ENCODE results near the gene BMAL1.

Gene BMAL1

DNA sequence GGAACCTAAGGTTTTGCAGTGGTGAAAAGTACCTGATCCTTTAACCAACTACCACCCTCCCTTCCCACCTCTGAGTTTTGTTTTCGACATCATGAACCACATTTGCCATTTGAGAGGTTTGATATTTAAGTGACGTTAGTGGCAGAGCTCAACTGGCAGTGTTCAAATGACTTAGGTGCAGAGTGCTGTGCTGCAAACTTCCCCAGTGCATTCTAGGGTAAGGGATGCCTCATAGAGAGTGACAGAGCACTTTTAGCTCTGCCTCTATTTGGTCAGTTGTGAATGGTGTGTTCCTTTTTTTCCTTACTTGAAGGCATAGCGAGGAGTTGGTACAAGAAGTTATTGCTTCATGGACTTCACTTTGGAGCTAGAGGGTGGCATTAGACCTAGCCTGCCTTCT is 9.4 kb downstream of the BMAL1 start:
- no peak for TF ChIP-seq SPI1 (IDR thresholded peaks at IDR 0.05; ENCODE audit: low read depth, low read length)
- TF ChIP-seq PAX5 (IDR thresholded peaks at IDR 0.05; ENCODE audit: insufficient read depth, low read length, severe bottlenecking) = no peak
- DNase-seq (ENCODE audit: insufficient read length, low spot score) (no peak), FAIRE-seq (no peak)

DNA sequence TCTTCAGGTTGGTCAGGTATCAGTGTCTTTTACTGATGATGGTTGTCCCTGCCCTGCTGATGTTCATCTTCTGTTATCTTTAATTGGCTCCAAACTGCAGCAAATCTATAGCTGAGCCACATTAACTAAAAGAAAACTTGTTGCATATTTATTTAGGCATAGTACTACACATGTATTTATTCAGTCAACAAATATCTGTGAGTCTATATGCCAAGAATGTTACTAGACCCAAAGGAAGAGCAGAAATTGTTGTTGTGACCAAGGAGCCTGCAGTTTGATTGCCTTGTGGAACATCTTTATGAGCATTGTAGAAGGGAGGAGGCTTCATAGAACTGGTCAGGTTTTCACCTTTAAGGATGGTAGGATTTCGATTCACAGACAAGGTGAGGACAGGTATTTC is 10.1 kb downstream of the BMAL1 start:
- DNase-seq (ENCODE audit: insufficient read length, low spot score) (no peak), FAIRE-seq (no peak)
- no peak for TF ChIP-seq POLR2A (IDR thresholded peaks at IDR 0.05; ENCODE audit: low read depth, low read length)
- no peak for TF ChIP-seq TAF1 (IDR thresholded peaks at IDR 0.05; ENCODE audit: low read depth, low read length)
- TF ChIP-seq POLR2AphosphoS5 (IDR thresholded peaks at IDR 0.05; ENCODE audit: low read depth, low read length) = no peak
- TF ChIP-seq PAX5 (IDR thresholded peaks at IDR 0.05; ENCODE audit: insufficient read depth, low read length, severe bottlenecking) = no peak
- no peak for TF ChIP-seq SPI1 (IDR thresholded peaks at IDR 0.05; ENCODE audit: low read depth, low read length)
- no peak for TF ChIP-seq POU2F2 (IDR thresholded peaks at IDR 0.05; ENCODE audit: low read depth, low read length)

DNA sequence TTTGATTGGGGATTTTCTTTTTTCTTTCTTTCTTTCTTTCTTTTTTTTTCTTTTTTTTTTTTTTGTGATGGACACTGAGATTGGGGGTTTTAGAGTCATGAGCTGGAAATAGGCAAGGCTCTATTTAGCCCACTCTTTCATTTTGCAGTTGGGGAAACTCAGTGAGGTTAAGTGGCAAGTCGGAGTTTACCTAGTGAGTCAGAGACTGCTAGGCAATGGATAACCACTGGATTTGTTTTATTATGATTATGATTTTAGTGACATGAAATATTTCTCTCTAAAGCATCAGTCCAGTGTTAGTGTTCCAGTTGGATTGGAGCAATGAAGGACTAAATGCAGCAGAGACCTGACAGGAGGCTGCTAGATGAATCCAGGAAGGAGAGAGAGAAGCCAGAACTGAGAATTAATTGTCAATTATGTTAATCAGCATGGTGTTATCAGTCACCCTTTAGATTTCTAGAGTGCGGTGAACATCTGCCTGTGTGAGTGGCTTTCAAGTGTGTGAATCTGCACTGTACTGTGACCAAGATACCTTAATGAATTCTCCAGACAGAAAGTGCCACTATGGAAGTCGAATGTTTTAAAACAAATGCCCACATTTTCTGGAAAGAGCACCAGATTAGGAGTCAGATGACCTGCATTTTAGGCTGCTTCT is 10.9 kb downstream of the BMAL1 start:
- TF ChIP-seq POU2F2 (IDR thresholded peaks at IDR 0.05; ENCODE audit: low read depth, low read length) = no peak
- no peak for TF ChIP-seq PAX5 (IDR thresholded peaks at IDR 0.05; ENCODE audit: insufficient read depth, low read length, severe bottlenecking)
- TF ChIP-seq POLR2A (IDR thresholded peaks at IDR 0.05; ENCODE audit: low read depth, low read length) = no peak
- TF ChIP-seq POLR2AphosphoS5 (IDR thresholded peaks at IDR 0.05; ENCODE audit: low read depth, low read length) = no peak
- TF ChIP-seq TAF1 (IDR thresholded peaks at IDR 0.05; ENCODE audit: low read depth, low read length) = no peak
- no peak for TF ChIP-seq SPI1 (IDR thresholded peaks at IDR 0.05; ENCODE audit: low read depth, low read length)
- FAIRE-seq = no peak
- DNase-seq (ENCODE audit: insufficient read length, low spot score) = no peak

DNA sequence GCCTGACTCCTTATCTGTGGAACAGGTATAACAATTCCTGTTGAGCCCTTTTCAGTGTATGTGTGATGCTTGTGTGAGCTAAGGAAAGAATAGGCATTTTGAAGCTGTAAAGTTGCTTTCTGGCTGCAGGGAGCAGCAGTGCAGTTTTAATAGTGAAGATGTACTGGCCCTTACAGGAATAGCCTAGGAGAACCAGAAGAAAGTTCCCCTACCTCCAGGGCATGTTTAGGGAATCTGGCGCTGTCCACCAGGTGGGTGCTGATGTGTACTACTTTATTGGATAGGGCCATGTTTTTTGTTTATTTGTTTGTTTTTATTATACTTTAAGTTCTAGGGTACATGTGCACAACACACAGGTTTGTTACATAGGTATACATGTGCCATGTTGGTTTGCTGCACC is 11.5 kb downstream of the BMAL1 start:
- no peak for DNase-seq (ENCODE audit: insufficient read length, low spot score)
- FAIRE-seq = no peak

DNA sequence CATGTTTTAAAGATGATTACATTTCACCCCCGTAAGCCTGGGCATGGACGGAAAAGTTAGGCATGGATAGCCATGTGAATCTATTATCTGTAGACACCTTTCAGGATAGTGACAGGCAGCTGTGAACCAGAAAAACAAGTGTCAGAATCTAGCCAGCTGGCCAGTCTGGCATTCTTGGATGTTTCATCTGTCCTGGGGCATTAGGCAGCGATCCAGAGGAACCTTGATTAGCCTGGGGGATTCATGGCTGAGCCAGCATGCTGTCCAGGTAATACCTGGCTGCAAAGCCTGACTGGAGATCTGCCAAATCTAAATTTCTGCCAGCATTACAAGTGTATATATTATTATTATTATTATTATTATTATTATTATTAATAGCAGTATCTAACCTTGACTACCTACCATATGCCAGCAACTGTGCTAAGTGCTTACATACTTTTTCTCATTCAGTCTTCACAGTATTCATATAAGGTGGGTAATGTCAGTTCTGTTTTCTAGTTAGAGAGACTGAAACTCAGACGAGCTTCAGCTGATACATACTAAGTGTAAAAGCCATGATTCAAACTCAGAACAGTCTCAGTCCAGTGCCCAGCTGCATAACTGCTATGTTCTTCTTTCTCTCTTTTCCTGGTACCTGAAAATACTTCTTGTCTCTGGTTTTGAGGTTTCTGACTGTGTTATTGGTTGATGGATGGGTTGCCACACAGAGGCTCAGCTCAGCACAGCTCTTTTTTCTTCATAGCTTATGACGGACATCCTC is 12.8 kb downstream of the BMAL1 start:
- no peak for FAIRE-seq
- TF ChIP-seq POLR2A (IDR thresholded peaks at IDR 0.05; ENCODE audit: low read depth, low read length) (no peak), POLR2AphosphoS5 (IDR thresholded peaks at IDR 0.05; ENCODE audit: low read depth, low read length) (no peak), SPI1 (IDR thresholded peaks at IDR 0.05; ENCODE audit: low read depth, low read length) (no peak), PAX5 (IDR thresholded peaks at IDR 0.05; ENCODE audit: insufficient read depth, low read length, severe bottlenecking) (no peak), POU2F2 (IDR thresholded peaks at IDR 0.05; ENCODE audit: low read depth, low read length) (no peak), TAF1 (IDR thresholded peaks at IDR 0.05; ENCODE audit: low read depth, low read length) (no peak)
- no peak for DNase-seq (ENCODE audit: insufficient read length, low spot score)

More for the DNA sequence above, 11.5 kb downstream of the BMAL1 start:
- TF ChIP-seq POLR2AphosphoS5 (IDR thresholded peaks at IDR 0.05; ENCODE audit: low read depth, low read length) = no peak
- TF ChIP-seq PAX5 (IDR thresholded peaks at IDR 0.05; ENCODE audit: insufficient read depth, low read length, severe bottlenecking) = no peak
- no peak for TF ChIP-seq POLR2A (IDR thresholded peaks at IDR 0.05; ENCODE audit: low read depth, low read length)
- TF ChIP-seq POU2F2 (IDR thresholded peaks at IDR 0.05; ENCODE audit: low read depth, low read length) = no peak
- no peak for TF ChIP-seq SPI1 (IDR thresholded peaks at IDR 0.05; ENCODE audit: low read depth, low read length)
- no peak for TF ChIP-seq TAF1 (IDR thresholded peaks at IDR 0.05; ENCODE audit: low read depth, low read length)

DNA sequence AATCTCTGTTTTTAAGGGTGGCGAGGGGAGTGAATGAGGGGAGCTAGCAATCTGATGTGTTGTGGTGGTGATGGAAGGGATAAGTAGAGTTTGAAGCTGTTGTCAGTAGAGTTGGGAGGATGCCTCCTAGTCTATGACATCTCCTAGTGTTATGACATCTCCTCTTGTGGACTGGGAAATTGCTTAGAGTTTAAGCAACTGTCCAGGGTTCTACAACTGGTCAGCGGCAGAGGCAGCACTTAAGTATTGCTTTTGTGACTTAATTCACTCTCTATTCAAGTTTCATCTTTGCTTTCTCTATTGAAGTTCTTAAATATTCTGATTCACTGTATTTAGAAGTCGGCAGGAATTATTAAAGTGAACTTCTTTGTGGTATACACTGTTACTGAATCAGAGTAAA is 13.8 kb downstream of the BMAL1 start:
- TF ChIP-seq POU2F2 (IDR thresholded peaks at IDR 0.05; ENCODE audit: low read depth, low read length) = no peak
- TF ChIP-seq POLR2A (IDR thresholded peaks at IDR 0.05; ENCODE audit: low read depth, low read length) = no peak
- no peak for TF ChIP-seq PAX5 (IDR thresholded peaks at IDR 0.05; ENCODE audit: insufficient read depth, low read length, severe bottlenecking)
- TF ChIP-seq TAF1 (IDR thresholded peaks at IDR 0.05; ENCODE audit: low read depth, low read length) = no peak
- TF ChIP-seq POLR2AphosphoS5 (IDR thresholded peaks at IDR 0.05; ENCODE audit: low read depth, low read length) = no peak
- TF ChIP-seq SPI1 (IDR thresholded peaks at IDR 0.05; ENCODE audit: low read depth, low read length) = no peak
- DNase-seq (ENCODE audit: insufficient read length, low spot score) = no peak
- FAIRE-seq = no peak

DNA sequence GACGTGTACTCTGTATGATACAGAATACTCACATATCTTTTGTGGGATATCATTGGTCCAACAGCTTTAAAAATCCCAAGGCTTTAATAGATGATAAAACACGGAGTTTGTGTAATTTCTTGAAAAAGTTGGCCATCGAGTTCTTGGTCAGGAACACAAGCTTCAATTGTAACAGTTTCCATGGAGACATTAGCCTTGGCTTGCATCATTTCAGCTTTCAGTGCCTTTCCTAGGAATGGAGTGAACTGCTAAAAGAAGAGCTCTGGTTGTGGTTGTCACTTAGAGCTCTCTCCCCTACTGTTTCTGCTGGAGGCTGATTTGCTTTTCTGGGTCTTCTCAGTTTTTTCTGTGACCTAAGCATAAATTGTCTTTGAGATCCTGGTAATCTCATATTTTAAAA is 14.2 kb downstream of the BMAL1 start:
- TF ChIP-seq POLR2AphosphoS5 (IDR thresholded peaks at IDR 0.05; ENCODE audit: low read depth, low read length) (no peak), TAF1 (IDR thresholded peaks at IDR 0.05; ENCODE audit: low read depth, low read length) (no peak), PAX5 (IDR thresholded peaks at IDR 0.05; ENCODE audit: insufficient read depth, low read length, severe bottlenecking) (no peak), SPI1 (IDR thresholded peaks at IDR 0.05; ENCODE audit: low read depth, low read length) (no peak), POLR2A (IDR thresholded peaks at IDR 0.05; ENCODE audit: low read depth, low read length) (no peak), POU2F2 (IDR thresholded peaks at IDR 0.05; ENCODE audit: low read depth, low read length) (no peak)
- FAIRE-seq (no peak), DNase-seq (ENCODE audit: insufficient read length, low spot score) (no peak)

DNA sequence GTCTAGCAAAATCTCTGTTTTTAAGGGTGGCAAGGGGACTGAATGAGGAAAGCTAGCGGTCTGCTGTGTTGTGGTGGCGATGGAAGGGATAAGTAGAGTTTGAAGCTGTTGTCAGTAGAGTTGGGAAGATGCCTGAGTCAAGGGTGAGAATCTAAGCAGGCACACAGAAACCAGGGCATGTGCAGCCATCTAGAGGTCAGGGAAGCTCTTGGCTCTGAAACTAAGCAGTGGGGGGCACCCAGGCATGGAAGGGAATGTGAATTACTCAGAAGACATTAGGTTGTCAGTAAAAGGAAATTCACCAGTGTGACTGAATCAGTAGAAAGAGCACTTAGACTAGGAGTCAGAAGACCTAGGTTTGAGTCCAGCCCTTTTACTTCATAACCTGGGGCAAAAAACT is 15.4 kb downstream of the BMAL1 start:
- TF ChIP-seq POLR2AphosphoS5 (IDR thresholded peaks at IDR 0.05; ENCODE audit: low read depth, low read length) (no peak), POU2F2 (IDR thresholded peaks at IDR 0.05; ENCODE audit: low read depth, low read length) (no peak), PAX5 (IDR thresholded peaks at IDR 0.05; ENCODE audit: insufficient read depth, low read length, severe bottlenecking) (no peak)
- no peak for FAIRE-seq

DNA sequence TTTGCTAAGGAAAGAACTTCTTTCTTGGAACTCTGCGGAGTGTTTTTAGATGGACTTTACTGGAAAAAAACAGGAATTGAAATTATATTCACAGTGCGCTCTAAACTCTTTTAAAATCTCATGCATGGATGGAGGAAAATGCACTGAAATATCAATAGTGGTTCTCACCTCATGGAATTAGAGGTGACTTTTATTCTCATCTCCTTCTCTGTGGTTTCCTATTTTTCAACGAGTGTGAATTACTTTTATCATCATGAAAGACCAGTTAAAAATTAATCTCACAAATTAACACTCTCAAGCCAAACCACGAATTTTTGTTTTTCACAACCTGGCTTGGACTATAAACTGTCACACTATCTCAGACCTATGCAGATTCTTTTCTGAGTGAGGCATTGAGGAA is 16.6 kb downstream of the BMAL1 start:
- no peak for FAIRE-seq
- TF ChIP-seq TAF1 (IDR thresholded peaks at IDR 0.05; ENCODE audit: low read depth, low read length) = no peak
- TF ChIP-seq POU2F2 (IDR thresholded peaks at IDR 0.05; ENCODE audit: low read depth, low read length) = no peak
- no peak for TF ChIP-seq PAX5 (IDR thresholded peaks at IDR 0.05; ENCODE audit: insufficient read depth, low read length, severe bottlenecking)
- no peak for TF ChIP-seq POLR2AphosphoS5 (IDR thresholded peaks at IDR 0.05; ENCODE audit: low read depth, low read length)
- TF ChIP-seq POLR2A (IDR thresholded peaks at IDR 0.05; ENCODE audit: low read depth, low read length) = no peak
- TF ChIP-seq SPI1 (IDR thresholded peaks at IDR 0.05; ENCODE audit: low read depth, low read length) = no peak
- no peak for DNase-seq (ENCODE audit: insufficient read length, low spot score)

More for the DNA sequence above, 15.4 kb downstream of the BMAL1 start:
- no peak for DNase-seq (ENCODE audit: insufficient read length, low spot score)

All from GM12891 (cell line).